HepG2 (cell line): ENCODE data around the gene NEK8.

ENCODE experiments used
- CHD2 ChIP-seq: IDR thresholded peaks from 2 replicates; pipeline ENCODE4 v1.6.1; 2011; ENCODE audit warnings: low read depth, low read length, improper control_type of control experiment
- DPF2 ChIP-seq: sonication (generic); formaldehyde crosslinking; IDR thresholded peaks from 2 replicates; pipeline ENCODE4 v1.4.0; 2020; ENCODE audit warnings: mild to moderate bottlenecking, low read depth, missing genetic modification reagents, borderline replicate concordance
- EP300 ChIP-seq, 3 experiments: sonication (generic) in 1 of 3; formaldehyde crosslinking in 1 of 3; IDR thresholded peaks; 2 replicates each; pipeline versions ENCODE4 v1.5.1 to v1.6.1; 2011 to 2020; ENCODE audit warnings: low read depth in 2 of 3, low read length in 2 of 3, borderline replicate concordance in 1 of 3, improper control_type of control experiment in 1 of 3, mild to moderate bottlenecking in 1 of 3, missing genetic modification reagents in 1 of 3, moderate library complexity in 1 of 3
- NR2C2 ChIP-seq: sonication (generic); formaldehyde crosslinking; IDR thresholded peaks from 2 replicates; pipeline ENCODE4 v1.4.0; 2020; ENCODE audit warnings: missing genetic modification reagents, mild to moderate bottlenecking, moderate library complexity, borderline replicate concordance
- RBFOX2 ChIP-seq: fragments of 200-400 bp; formaldehyde crosslinking; IDR thresholded peaks from 2 replicates; pipeline ENCODE4 v1.6.1; 2017; ENCODE audit warnings: low read depth, mild to moderate bottlenecking, low read length
- RFX5 ChIP-seq: IDR thresholded peaks from 2 replicates; pipeline ENCODE4 v1.6.1; 2011; ENCODE audit warnings: low read depth, low read length, improper control_type of control experiment
- ZNF12 ChIP-seq: sonication (generic); formaldehyde crosslinking; IDR thresholded peaks from 2 replicates; pipeline ENCODE4 v1.5.0; 2020; ENCODE audit warnings: missing genetic modification reagents
- ZNF660 ChIP-seq: sonication (generic); formaldehyde crosslinking; IDR thresholded peaks from 2 replicates; pipeline ENCODE4 v1.5.1; 2020; ENCODE audit warnings: mild to moderate bottlenecking, low read depth, missing genetic modification reagents, borderline replicate concordance
- TF ChIP-seq, protein P1 (sequence below): sonication (generic); formaldehyde crosslinking; IDR thresholded peaks from 2 replicates; pipeline ENCODE4 v1.4.0; 2020; ENCODE audit warnings: missing genetic modification reagents, mild to moderate bottlenecking, borderline replicate concordance
- TF ChIP-seq, protein P2 (sequence below), 2 experiments: sonication (generic) in 1 of 2; formaldehyde crosslinking in 1 of 2; IDR thresholded peaks; 2 replicates each; pipeline versions ENCODE4 v1.5.1 to v1.6.1; 2011 to 2020; ENCODE audit warnings: borderline replicate concordance in 1 of 2, low read depth in 1 of 2, low read length in 1 of 2, mild to moderate bottlenecking in 1 of 2, missing genetic modification reagents in 1 of 2, moderate library complexity in 1 of 2

DNA sequence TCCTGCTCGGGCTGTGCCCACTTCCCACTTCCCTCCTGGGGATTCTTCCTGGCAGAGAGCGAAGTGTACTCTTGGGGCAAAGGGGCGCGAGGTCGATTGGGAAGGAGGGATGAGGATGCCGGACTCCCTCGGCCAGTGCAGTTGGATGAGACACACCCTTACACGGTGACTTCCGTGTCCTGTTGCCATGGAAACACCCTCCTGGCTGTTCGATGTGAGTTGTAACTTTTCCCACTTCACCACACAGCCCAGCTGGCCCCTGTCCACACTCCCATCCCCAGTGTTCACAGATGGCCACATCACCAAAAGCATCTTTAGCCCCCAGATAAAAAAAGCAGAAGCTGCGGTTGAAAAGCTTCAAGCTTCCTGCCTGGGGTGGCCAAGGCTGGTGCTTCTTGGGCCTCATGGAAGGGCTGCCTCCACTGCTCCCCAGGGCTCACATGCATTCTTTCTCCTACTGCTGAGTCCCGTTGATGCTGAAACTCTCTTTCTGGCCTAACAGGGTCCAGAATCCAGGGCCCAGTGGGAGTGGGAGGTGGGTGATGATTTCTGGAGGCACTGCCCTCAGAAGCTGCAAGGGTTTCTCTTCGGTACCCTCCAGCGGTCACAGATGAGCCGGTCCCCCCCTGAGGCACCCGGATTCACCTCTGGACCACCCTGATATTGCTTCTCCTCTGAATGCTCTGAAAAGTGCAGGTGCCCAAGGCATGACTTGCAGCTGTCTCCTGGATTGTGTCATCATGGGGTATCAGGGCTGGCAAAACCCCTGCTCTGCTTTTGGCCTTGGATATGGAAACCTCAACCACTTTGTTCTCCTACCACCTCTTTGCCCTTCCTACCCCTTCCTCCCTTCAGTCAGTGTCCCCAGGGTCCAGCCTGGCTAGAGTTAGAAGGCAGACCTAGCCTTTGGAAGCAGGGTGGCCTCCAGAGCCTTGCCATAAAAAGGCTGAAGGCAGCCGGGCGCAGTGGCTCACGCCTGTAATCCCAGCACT, 13.1 kb downstream of the NEK8 start:
- TF ChIP-seq EP300 (IDR thresholded peaks at IDR 0.05; ENCODE audit: low read depth in 2 of 2, low read length in 2 of 2) (no peak), EP300 (CRISPR knock-in tag; IDR thresholded peaks at IDR 0.05; ENCODE audit: borderline replicate concordance) (no peak), RBFOX2 (no peak), RFX5 (no peak), ZNF12 (CRISPR knock-in tag) (no peak), ZNF660 (CRISPR knock-in tag) (no peak), NR2C2 (CRISPR knock-in tag) (no peak), DPF2 (CRISPR knock-in tag) (no peak), CHD2 (no peak)
- TF ChIP-seq, protein P1, sequence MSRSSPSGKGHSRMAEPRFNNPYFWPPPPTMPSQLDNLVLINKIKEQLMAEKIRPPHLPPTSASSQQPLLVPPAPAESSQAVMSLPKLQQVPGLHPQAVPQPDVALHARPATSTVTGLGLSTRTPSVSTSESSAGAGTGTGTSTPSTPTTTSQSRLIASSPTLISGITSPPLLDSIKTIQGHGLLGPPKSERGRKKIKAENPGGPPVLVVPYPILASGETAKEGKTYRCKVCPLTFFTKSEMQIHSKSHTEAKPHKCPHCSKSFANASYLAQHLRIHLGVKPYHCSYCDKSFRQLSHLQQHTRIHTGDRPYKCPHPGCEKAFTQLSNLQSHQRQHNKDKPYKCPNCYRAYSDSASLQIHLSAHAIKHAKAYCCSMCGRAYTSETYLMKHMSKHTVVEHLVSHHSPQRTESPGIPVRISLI (CRISPR knock-in tag) = no peak
- TF ChIP-seq, protein P2, sequence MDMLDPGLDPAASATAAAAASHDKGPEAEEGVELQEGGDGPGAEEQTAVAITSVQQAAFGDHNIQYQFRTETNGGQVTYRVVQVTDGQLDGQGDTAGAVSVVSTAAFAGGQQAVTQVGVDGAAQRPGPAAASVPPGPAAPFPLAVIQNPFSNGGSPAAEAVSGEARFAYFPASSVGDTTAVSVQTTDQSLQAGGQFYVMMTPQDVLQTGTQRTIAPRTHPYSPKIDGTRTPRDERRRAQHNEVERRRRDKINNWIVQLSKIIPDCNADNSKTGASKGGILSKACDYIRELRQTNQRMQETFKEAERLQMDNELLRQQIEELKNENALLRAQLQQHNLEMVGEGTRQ (IDR thresholded peaks at IDR 0.05; ENCODE audit: low read depth, low read length) = no peak
- TF ChIP-seq, protein P2 (CRISPR knock-in tag; IDR thresholded peaks at IDR 0.05; ENCODE audit: borderline replicate concordance) = no peak
